K562 (cell line): ENCODE results near the gene OTUB2. TPM values are rescaled to one million over a fixed set of nuclear protein-coding genes. Genes with fewer than 3 reads are reported as not detected.
"Not testable (repeated sequence)": the region's sequence is repeated elsewhere in the genome, so short reads cannot be mapped to it uniquely, and the experiment has no call there.

Experiments used
- ATAC-seq: fragments of 200-7000 bp; cut with Tn5 transposase; 3 replicates; pipeline ENCODE4 v1.9.1; 2020; ENCODE audit warnings: moderate library complexity
- BruUV-seq: library from RNA; stranded (reverse); fragments of 400-500 nt; replicated peaks from 2 replicates; lab custom pipeline; 2021; lab: Mats Ljungman, UMichigan
- CTCF ChIA-PET: fragments of 300-600 bp; formaldehyde crosslinking; extraction: SDS; loops from one replicate; lab custom pipeline; 2021; ENCODE audit warnings: low intra/inter-chr PET ratio; lab: Yijun Ruan, JAX
- POLR2A ChIA-PET: fragments of 300-600, 350-650 bp; sonication (Branson Sonifier 250); formaldehyde crosslinking; extraction: SDS; loops from one replicate; lab custom pipeline; 2021; ENCODE audit warnings: antibody characterized with exemption, inconsistent platforms; lab: Yijun Ruan, JAX
- DNase-seq, 4 experiments: peaks; one replicate each; pipeline versions ENCODE4 v3.0.0 to v3.0.0-alpha.2; 2011 to 2018; ENCODE audit warnings: low spot score in 3 of 4, mixed read lengths in 3 of 4; ENCODE audit errors: extremely low read depth in 1 of 4
- FAIRE-seq: peaks from 2 replicates; lab custom pipeline; 2011; peaks lifted over from hg19 to GRCh38; lab: Jason Lieb, UNC
- H2AFZ ChIP-seq: 2 replicates; pipeline ENCODE4 v1.6.0; 2011; ENCODE audit warnings: low read depth, low read length, control low read depth, inconsistent platforms
- H3K27ac ChIP-seq: fragments of 200-600 bp; 3 replicates; pipeline ENCODE4 v1.8.0; 2011; ENCODE audit warnings: low read depth, mild to moderate bottlenecking, control low read depth, inconsistent platforms, low read length, moderate library complexity, mixed read lengths; ENCODE audit errors: extremely low read depth
- H3K27me3 ChIP-seq, 2 experiments: fragments of 300-600 bp in 1 of 2; 2 replicates in 1 of 2; 3 replicates in 1 of 2; pipeline versions ENCODE4 v1.6.0 to v1.8.0; 2011; ENCODE audit warnings: inconsistent platforms in 2 of 2, low read length in 2 of 2, mild to moderate bottlenecking in 1 of 2, mixed read lengths in 1 of 2, moderate library complexity in 1 of 2; ENCODE audit not compliant: control insufficient read depth in 2 of 2, insufficient read depth in 2 of 2
- H3K36me3 ChIP-seq: fragments of 300-600 bp; 3 replicates; pipeline ENCODE4 v1.8.0; 2011; ENCODE audit warnings: mild to moderate bottlenecking, low read length, inconsistent platforms; ENCODE audit not compliant: control insufficient read depth, insufficient read depth
- H3K4me1 ChIP-seq, 2 experiments: fragments of 200-600 bp in 1 of 2; replicated peaks in 1 of 2; 2 replicates in 1 of 2; 3 replicates in 1 of 2; pipeline versions ENCODE4 v1.5.1 to v1.8.0; 2011; ENCODE audit warnings: inconsistent platforms in 2 of 2, low read length in 2 of 2, mild to moderate bottlenecking in 1 of 2, mixed read lengths in 1 of 2, moderate library complexity in 1 of 2; ENCODE audit not compliant: control insufficient read depth in 2 of 2, insufficient read depth in 2 of 2
- H3K4me2 ChIP-seq: 2 replicates; pipeline ENCODE4 v1.6.1; 2011; ENCODE audit warnings: low read length, control low read depth, inconsistent platforms, mixed read lengths; ENCODE audit not compliant: insufficient read depth
- H3K4me3 ChIP-seq: fragments of 200-600 bp; sonication (generic), shearing (Covaris generic); 2 replicates; pipeline ENCODE4 v1.5.1; 2016; ENCODE audit warnings: control low read depth, inconsistent platforms
- H3K79me2 ChIP-seq: fragments of 200-600 bp; 3 replicates; pipeline ENCODE4 v1.8.0; 2011; ENCODE audit warnings: low read length, inconsistent platforms; ENCODE audit not compliant: control insufficient read depth, insufficient read depth
- H3K9ac ChIP-seq, 2 experiments: 2 replicates each; pipeline versions ENCODE4 v1.6.0 to v1.6.1; 2011; ENCODE audit warnings: low read depth in 2 of 2, low read length in 2 of 2, control low read depth in 1 of 2, inconsistent platforms in 1 of 2, mild to moderate bottlenecking in 1 of 2, mixed read lengths in 1 of 2; ENCODE audit not compliant: insufficient read depth in 1 of 2
- H3K9me1 ChIP-seq: one replicate; pipeline ENCODE4 v1.6.0; 2011; ENCODE audit warnings: inconsistent platforms, mild to moderate bottlenecking, low read length, moderate library complexity; ENCODE audit not compliant: control insufficient read depth, insufficient read depth
- H3K9me3 ChIP-seq: replicated peaks from 2 replicates; pipeline ENCODE4 v1.5.1; 2011; ENCODE audit warnings: low read depth, low read length, inconsistent platforms; ENCODE audit not compliant: control insufficient read depth, insufficient read depth
- H4K20me1 ChIP-seq: replicated peaks from 2 replicates; pipeline ENCODE4 v1.6.1; 2011; ENCODE audit warnings: low read length, inconsistent platforms, mixed read lengths; ENCODE audit not compliant: control insufficient read depth, insufficient read depth
- BCL6 ChIP-seq: fragments of 250-450 bp; sonication (Bioruptor Pico); IDR thresholded peaks from 2 replicates; pipeline ENCODE4 v1.4.0; 2020
- CREB5 ChIP-seq: fragments of 250-450 bp; sonication (Bioruptor Pico); IDR thresholded peaks from 2 replicates; pipeline ENCODE4 v1.5.0; 2020; ENCODE audit warnings: mild to moderate bottlenecking
- E2F4 ChIP-seq: sonication (generic); formaldehyde crosslinking; IDR thresholded peaks from 2 replicates; pipeline ENCODE4 v1.8.0; 2022; ENCODE audit warnings: mild to moderate bottlenecking, low read depth, missing genetic modification reagents
- EGR1 ChIP-seq: fragments of 450-650 bp; conservative IDR thresholded peaks from 2 replicates; pipeline ENCODE4 v1.6.1; 2017; ENCODE audit warnings: mild to moderate bottlenecking
- HMBOX1 ChIP-seq: sonication (generic); IDR thresholded peaks from 2 replicates; pipeline ENCODE4 v1.6.1; 2016
- HNRNPK ChIP-seq: fragments of 200-400 bp; formaldehyde crosslinking; IDR thresholded peaks from one replicate; pipeline ENCODE4 v1.6.1; 2018; ENCODE audit warnings: mild to moderate bottlenecking, low read depth, low read length; ENCODE audit not compliant: poor library complexity, severe bottlenecking
- HSF4 ChIP-seq: fragments of 250-450 bp; sonication (Bioruptor Pico); IDR thresholded peaks from 2 replicates; pipeline ENCODE4 v2.1.2; 2022; ENCODE audit warnings: mild to moderate bottlenecking, moderate library complexity, borderline replicate concordance
- RHOXF2B ChIP-seq: fragments of 250-450 bp; sonication (Bioruptor Pico); conservative IDR thresholded peaks from 2 replicates; pipeline ENCODE4 v1.5.1; 2021
- SIRT6 ChIP-seq: IDR thresholded peaks from one replicate; pipeline ENCODE4 v1.6.1; 2012; ENCODE audit warnings: low read depth, mild to moderate bottlenecking, control low read depth, inconsistent platforms, low read length, moderate library complexity
- TRIM24 ChIP-seq, 2 experiments: fragments of 450-650 bp; IDR thresholded peaks; 2 replicates each; pipeline ENCODE4 v1.6.1; 2016
- ZNF146 ChIP-seq: IDR thresholded peaks from one replicate; pipeline ENCODE4 v1.6.1; 2018; ENCODE audit warnings: missing compliant biosample characterization; ENCODE audit not compliant: unreplicated experiment
- ZNF23 ChIP-seq: fragments of 250-450 bp; sonication (Bioruptor Pico); IDR thresholded peaks from 2 replicates; pipeline ENCODE4 v1.4.0; 2020; ENCODE audit warnings: mild to moderate bottlenecking
- ZNF239 ChIP-seq: fragments of 250-450 bp; sonication (Bioruptor Pico); IDR thresholded peaks from 2 replicates; pipeline ENCODE4 v1.4.0; 2020; ENCODE audit warnings: mild to moderate bottlenecking
- ZNF764 ChIP-seq: fragments of 250-450 bp; sonication (Bioruptor Pico); IDR thresholded peaks from 2 replicates; pipeline ENCODE4 v1.4.0; 2020; ENCODE audit warnings: low read depth, mild to moderate bottlenecking, moderate library complexity
- ZNF830 ChIP-seq: fragments of 250-450 bp; sonication (Bioruptor Pico); IDR thresholded peaks from 2 replicates; pipeline ENCODE4 v1.5.0; 2021; ENCODE audit warnings: mild to moderate bottlenecking
- WGBS: fragments of 100-300 bp; shearing (Covaris generic); methylation state at CpG from one replicate; pipeline ENCODE4 v1.1.6; 2016; ENCODE audit warnings: low coverage, mixed read lengths; ENCODE audit not compliant: insufficient coverage; ENCODE audit errors: missing lambda C conversion rate; 5-methylcytosine and 5-hydroxymethylcytosine counted together
- in situ Hi-C: fragments of 300-500 bp; cut with MboI; formaldehyde crosslinking; loops from 4 replicates; pipeline ENCODE4 v1.15.0; 2018; ENCODE audit warnings: inconsistent platforms, mixed read lengths
- intact Hi-C: fragments of 100-400 bp; cut with micrococcal nuclease; formaldehyde crosslinking; loops from 2 replicates; pipeline ENCODE4 v1.14.2; 2022
- polyA plus RNA-seq, 8 experiments: library from polyadenylated mRNA; depleted of rRNA in 4 of 8; stranded (reverse) in 5 of 8; unstranded in 3 of 8; fragments of >200 nt; fragmentation: Nextera tagmentation in 2 of 8; fragmentation: Illumina TruSeq in 1 of 8; extraction: Ambion mirVana in 2 of 8; extraction: Trizol in 1 of 8; gene quantifications; 2 replicates each; pipeline versions ENCODE4 v1.2.1 to v1.2.3, GENCODE V29; 2011 to 2014; ENCODE audit warnings: inconsistent platforms in 1 of 8, missing spikeins in 1 of 8
- total RNA-seq, 7 experiments: library from RNA; depleted of rRNA in 6 of 7; stranded (reverse); fragments of >200 nt in 6 of 7; fragmentation: Illumina TruSeq in 2 of 7; extraction: Trizol in 2 of 7; gene quantifications; 2 replicates each; pipeline versions ENCODE4 v1.2.1 to v1.2.3, GENCODE V29; 2011 to 2021; ENCODE audit warnings: low replicate concordance in 1 of 7

The OTUB2 gene
- total and polyA plus RNA-seq, 9 of the 15 experiments (the other 6 are each of a cell fraction or from before 2014, with no cell fraction given): 0.01 to 0.31 (median 0.11) TPM

- H3K4me1 ChIP-seq, BruUV-seq, intact Hi-C loops, H4K20me1 ChIP-seq, H3K9me3 ChIP-seq, POLR2A ChIA-PET: not testable (repeated sequence)
- 95% methylated on average over 3 of the region's 3 CpGs for WGBS
- TF ChIP-seq ZNF146 (CRISPR knock-in tag): peak; percentile 13
- TF ChIP-seq, all 486 proteins: peak for 1; not testable (repeated sequence) for 485
- H3K27ac ChIP-seq, in situ Hi-C loops, CTCF ChIA-PET, H3K9me1 ChIP-seq, H3K9ac ChIP-seq, H3K27me3 ChIP-seq, H3K4me3 ChIP-seq, FAIRE-seq, DNase-seq, ATAC-seq, H3K4me2 ChIP-seq, H3K36me3 ChIP-seq, H2AFZ ChIP-seq: not testable (repeated sequence)
- H3K79me2 ChIP-seq: peaks cover 93% of the 10 kb centered on the region
Observed at GRCh38 chr14:94072076-94072475, 45.9 kb downstream of the OTUB2 start.

GRCh38 chr14:94074534-94074933 is 48.4 kb downstream of the OTUB2 start:
- Histone ChIP-seq H3K9me3 (no peaks in the 10 kb centered on the region; the same call in 1 of the 2 replicates), H3K36me3 (peaks cover 31% of the 10 kb centered on the region), H3K4me1 (peaks cover 0 to 13% of the 10 kb centered on the region in 2 experiments; a peak in 3 of 5 replicates), H2AFZ (no peak overlapping the region), H3K27ac (no peak overlapping the region), H3K79me2 (peaks cover 95% of the 10 kb centered on the region), H3K4me3 (no peak overlapping the region), H4K20me1 (peaks cover 9% of the 10 kb centered on the region), H3K9ac (no peak overlapping the region), H3K9me1 (no peaks in the 10 kb centered on the region), H3K27me3 (no peaks in the 10 kb centered on the region), H3K4me2 (no peak overlapping the region)
- ATAC-seq: no peak
- WGBS: 100% methylated on average over 3 of the region's 3 CpGs
- no peak for FAIRE-seq
- ChIA-PET POLR2A (no interaction called here), CTCF (no interaction called here)
- intact Hi-C loops: no loop called here
- in situ Hi-C loops: no loop called here
- no peak for DNase-seq
- BruUV-seq: no TSS peak
- TF ChIP-seq BCL6 (no peak), EGR1 (no peak), E2F4 (no peak), ZNF764 (CRISPR knock-in tag) (no peak), CREB5 (CRISPR knock-in tag) (no peak), ZNF239 (CRISPR knock-in tag) (no peak), HMBOX1 (no peak), TRIM24 (IDR thresholded peaks at IDR 0.05) (0 out of 4 replicates have a peak, but pooled peaks have one; percentile 29 to 34), HNRNPK (no peak), SIRT6 (no peak), ZNF830 (CRISPR knock-in tag) (no peak), ZNF23 (CRISPR knock-in tag) (no peak), HSF4 (no peak), RHOXF2B (CRISPR knock-in tag) (no peak)
